OCI-LY3 (cell line): ENCODE measurements around the gene POU3F3.

Experiments
- H2AFZ ChIP-seq: fragments of 200-600, 300-600 bp; shearing (Covaris generic); 2 replicates; pipeline ENCODE4 v1.6.0; 2014; ENCODE audit warnings: antibody characterized with exemption, low read depth, low read length
- H3K27ac ChIP-seq: fragments of 200-600, 300-600 bp; sonication (generic); 2 replicates; pipeline ENCODE4 v1.5.1; 2014; ENCODE audit warnings: mild to moderate bottlenecking, low read length, moderate library complexity, mixed read lengths
- H3K27me3 ChIP-seq: fragments of 200-600, 300-600 bp; sonication (generic); 2 replicates; pipeline ENCODE4 v1.6.1; 2014; ENCODE audit warnings: low read depth, low read length, mixed read lengths
- H3K36me3 ChIP-seq: fragments of 200-600, 300-600 bp; sonication (generic); replicated peaks from 2 replicates; pipeline ENCODE3; 2014; ENCODE audit warnings: low read depth, low read length, mixed read lengths
- H3K4me1 ChIP-seq: fragments of 300-600, 200-600 bp; sonication (generic); 2 replicates; pipeline ENCODE4 v1.6.1; 2014; ENCODE audit warnings: low read length, mixed read lengths
- H3K4me2 ChIP-seq: fragments of 200-600, 300-600 bp; sonication (generic); 2 replicates; pipeline ENCODE4 v1.6.1; 2014; ENCODE audit warnings: low read length, mixed read lengths
- H3K4me3 ChIP-seq: fragments of 300-600, 200-600 bp; sonication (generic); 2 replicates; pipeline ENCODE4 v1.5.1; 2014; ENCODE audit warnings: antibody characterized with exemption, mild to moderate bottlenecking, low read length, moderate library complexity
- H3K79me2 ChIP-seq: fragments of 300-600, 200-600 bp; shearing (Covaris generic); 2 replicates; pipeline ENCODE4 v1.6.1; 2014; ENCODE audit warnings: mild to moderate bottlenecking, low read length, mixed read lengths
- H3K9ac ChIP-seq: fragments of 300-600, 200-600 bp; shearing (Covaris generic); 2 replicates; pipeline ENCODE4 v1.6.0; 2014; ENCODE audit warnings: mild to moderate bottlenecking, low read length, moderate library complexity
- H3K9me3 ChIP-seq: fragments of 200-600, 300-600 bp; shearing (Covaris generic); 2 replicates; pipeline ENCODE4 v1.6.1; 2014; ENCODE audit warnings: low read length, mixed read lengths; ENCODE audit not compliant: insufficient read depth
- H4K20me1 ChIP-seq: fragments of 200-600, 300-600 bp; sonication (generic); 2 replicates; pipeline ENCODE4 v1.6.1; 2016; ENCODE audit warnings: low read length, mixed read lengths; ENCODE audit not compliant: insufficient read depth
- EZH2phosphoT487 ChIP-seq: fragments of 200-600 bp; shearing (Covaris generic); IDR thresholded peaks from 2 replicates; pipeline ENCODE4 v1.6.1; 2018; ENCODE audit warnings: antibody characterized with exemption, mixed run types, low read depth
- TF ChIP-seq, protein P1 (sequence below): fragments of 200-600, 300-600 bp; sonication (generic); IDR thresholded peaks from 2 replicates; pipeline ENCODE4 v1.5.1; 2014; ENCODE audit warnings: antibody characterized with exemption, low read length, low read depth

Gene POU3F3

DNA sequence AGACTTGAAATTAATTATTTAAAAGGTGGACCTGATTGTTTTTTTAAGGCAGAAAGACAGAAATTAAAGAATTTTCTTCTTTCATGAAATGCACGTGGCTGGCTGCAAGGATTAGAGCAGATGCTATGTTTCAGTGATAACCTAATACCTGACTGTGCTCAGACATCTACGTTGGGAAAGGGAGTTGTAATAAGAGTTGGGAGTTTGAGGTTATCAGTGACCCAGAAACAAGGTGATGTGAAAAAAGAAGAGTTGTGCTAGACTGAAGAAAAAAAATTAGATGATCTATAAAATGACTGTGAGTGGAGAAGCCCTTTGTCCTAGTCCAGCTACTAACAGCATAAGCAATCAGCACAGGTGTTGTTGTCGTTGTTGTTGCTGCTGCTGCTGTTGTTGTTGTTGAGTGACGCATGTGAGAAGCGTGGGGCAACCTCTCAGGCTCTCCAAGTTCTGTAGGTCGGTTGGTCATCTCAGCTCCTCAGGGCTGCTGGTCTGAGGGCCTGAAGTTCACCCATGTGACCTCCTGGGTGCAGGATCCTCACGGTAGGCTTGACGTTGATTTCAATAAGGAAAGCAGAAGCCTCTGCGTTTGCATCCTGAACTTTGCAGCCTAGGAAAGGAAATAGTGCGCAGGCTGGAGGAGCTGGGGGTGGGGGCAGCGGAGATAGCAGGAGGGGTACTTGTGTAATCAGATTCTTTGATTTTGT is 7.6 kb downstream of the POU3F3 start:
- Histone ChIP-seq H3K79me2 (no peaks in the 10 kb centered on the region), H3K4me2 (no peak overlapping the region), H3K4me3 (no peak overlapping the region), H3K9ac (no peak overlapping the region), H3K27me3 (peaks cover 11% of the 10 kb centered on the region), H3K36me3 (no peaks in the 10 kb centered on the region), H2AFZ (no peak overlapping the region), H3K9me3 (no peaks in the 10 kb centered on the region), H3K27ac (no peak overlapping the region), H3K4me1 (no peaks in the 10 kb centered on the region), H4K20me1 (no peaks in the 10 kb centered on the region)
- no peak for TF ChIP-seq EZH2phosphoT487
- TF ChIP-seq, protein P1, sequence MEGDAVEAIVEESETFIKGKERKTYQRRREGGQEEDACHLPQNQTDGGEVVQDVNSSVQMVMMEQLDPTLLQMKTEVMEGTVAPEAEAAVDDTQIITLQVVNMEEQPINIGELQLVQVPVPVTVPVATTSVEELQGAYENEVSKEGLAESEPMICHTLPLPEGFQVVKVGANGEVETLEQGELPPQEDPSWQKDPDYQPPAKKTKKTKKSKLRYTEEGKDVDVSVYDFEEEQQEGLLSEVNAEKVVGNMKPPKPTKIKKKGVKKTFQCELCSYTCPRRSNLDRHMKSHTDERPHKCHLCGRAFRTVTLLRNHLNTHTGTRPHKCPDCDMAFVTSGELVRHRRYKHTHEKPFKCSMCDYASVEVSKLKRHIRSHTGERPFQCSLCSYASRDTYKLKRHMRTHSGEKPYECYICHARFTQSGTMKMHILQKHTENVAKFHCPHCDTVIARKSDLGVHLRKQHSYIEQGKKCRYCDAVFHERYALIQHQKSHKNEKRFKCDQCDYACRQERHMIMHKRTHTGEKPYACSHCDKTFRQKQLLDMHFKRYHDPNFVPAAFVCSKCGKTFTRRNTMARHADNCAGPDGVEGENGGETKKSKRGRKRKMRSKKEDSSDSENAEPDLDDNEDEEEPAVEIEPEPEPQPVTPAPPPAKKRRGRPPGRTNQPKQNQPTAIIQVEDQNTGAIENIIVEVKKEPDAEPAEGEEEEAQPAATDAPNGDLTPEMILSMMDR: no peak

DNA sequence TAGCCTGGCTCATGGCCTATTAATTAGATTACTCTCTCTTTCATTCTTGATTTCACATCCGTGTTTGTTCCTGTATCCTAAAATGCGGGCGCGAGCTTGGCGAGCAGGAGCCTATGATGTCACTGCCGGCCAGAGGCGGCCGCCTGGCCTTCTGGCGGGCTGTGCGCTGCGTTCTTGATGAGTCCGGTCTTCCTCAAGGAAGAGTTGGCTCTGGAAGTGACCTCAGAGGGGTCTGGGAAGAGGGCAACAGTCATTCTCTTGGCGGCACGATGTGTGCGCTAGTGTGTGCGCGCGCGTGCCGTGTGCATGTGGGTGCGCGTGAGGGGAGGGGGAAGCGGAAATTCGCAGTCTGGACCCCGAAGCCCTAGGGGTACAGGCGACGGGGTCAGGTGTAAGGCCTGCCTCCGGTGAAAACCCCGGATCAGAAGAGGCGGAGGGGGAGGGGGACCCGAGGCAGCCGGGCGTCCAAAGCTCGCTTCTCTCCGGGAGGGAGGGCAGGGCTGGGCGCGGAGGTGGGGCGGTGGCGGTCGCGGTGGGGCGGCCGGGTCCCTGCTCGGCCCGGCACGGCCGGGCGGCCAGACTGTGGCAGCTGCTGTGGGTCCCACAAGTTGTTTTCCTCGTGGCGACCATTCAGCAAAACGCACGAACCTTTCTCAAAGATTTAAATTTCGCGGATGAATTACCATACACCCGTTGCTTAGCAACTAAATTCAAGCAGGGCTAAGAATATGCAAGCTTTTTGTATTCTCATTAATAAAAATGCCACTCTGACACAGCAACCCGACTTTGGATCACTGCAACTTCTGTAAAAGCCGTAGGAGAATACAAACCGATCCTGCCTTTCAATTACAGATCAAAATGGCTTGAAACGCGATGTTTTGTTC is 8.4 kb downstream of the POU3F3 start:
- no peaks in the 10 kb centered on the region for H3K9me3 ChIP-seq
- H3K9ac ChIP-seq: no peak overlapping the region
- H4K20me1 ChIP-seq: no peaks in the 10 kb centered on the region
- TF ChIP-seq, protein P1: no peak
- no peak for TF ChIP-seq EZH2phosphoT487
- no peaks in the 10 kb centered on the region for H3K79me2 ChIP-seq
- no peak overlapping the region for H2AFZ ChIP-seq
- H3K36me3 ChIP-seq: no peaks in the 10 kb centered on the region
- peaks cover 11% of the 10 kb centered on the region for H3K27me3 ChIP-seq
- no peaks in the 10 kb centered on the region for H3K4me1 ChIP-seq
- no peak overlapping the region for H3K27ac ChIP-seq
- no peak overlapping the region for H3K4me3 ChIP-seq
- no peak overlapping the region for H3K4me2 ChIP-seq

DNA sequence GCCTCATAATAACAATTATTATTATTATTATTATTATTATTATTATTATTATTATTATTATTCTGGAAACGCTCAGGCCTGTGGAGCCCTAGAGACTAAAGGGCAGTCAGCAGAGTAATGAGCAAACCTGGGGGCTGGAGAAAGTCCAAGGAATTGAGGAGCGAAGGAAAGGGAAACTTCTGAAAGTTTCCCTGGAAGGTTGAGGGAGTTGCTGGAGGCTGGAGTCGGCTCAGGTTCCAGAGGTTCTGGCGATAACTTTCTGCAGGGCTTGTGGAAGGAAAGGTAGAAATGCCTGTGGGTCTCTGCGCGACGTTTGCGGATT is 9.2 kb downstream of the POU3F3 start:
- Histone ChIP-seq H3K4me2 (no peak overlapping the region), H3K79me2 (no peaks in the 10 kb centered on the region), H3K9me3 (no peaks in the 10 kb centered on the region), H3K4me1 (no peaks in the 10 kb centered on the region), H3K9ac (no peak overlapping the region), H4K20me1 (no peaks in the 10 kb centered on the region), H3K36me3 (no peaks in the 10 kb centered on the region), H3K27me3 (peaks cover 11% of the 10 kb centered on the region), H2AFZ (no peak overlapping the region), H3K4me3 (no peak overlapping the region), H3K27ac (no peak overlapping the region)
- no peak for TF ChIP-seq EZH2phosphoT487
- TF ChIP-seq, protein P1: no peak

DNA sequence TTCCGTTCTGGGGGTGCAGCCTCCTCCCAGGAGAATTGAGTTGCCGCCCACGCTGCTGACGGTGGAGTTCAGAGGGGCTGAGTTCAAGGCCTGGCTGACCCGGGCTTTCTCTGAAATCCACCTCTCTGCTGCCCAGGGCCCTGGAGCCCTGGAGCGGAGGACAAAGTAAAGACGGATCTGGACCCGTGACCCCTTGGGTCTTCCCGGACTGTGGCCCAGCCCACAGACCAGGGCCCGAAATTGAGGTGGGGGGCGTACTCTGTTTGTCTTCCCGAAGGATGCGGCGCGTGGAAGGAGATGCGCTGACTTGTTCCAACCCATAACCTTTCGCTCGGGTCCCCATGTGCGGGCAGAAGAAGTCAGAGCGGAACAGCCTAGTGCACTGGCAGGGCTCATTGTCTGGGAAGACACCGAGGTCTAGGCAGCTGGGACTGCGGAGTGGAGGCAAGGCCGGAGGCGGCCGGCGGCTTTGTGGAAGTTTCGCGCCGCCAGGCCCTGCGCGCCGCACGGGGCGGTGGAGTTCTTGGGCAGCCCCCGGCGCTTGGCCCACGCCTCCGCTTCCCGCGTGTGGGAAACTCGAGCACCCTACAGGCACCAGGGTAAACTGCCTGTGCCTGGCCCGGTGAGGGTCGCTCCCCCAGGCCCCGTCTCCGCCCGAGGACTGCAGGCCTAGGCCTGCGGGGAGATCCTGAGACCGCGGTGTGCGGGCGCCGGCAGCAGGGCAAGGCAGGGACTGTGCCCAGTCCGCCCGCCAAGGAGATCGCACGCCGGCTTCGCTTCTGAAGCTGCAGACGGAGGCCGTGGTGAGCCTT is 9.8 kb downstream of the POU3F3 start:
- H3K27ac ChIP-seq: no peak overlapping the region
- H3K9me3 ChIP-seq: no peaks in the 10 kb centered on the region
- TF ChIP-seq EZH2phosphoT487: no peak
- TF ChIP-seq, protein P1: no peak
- H3K4me2 ChIP-seq: no peak overlapping the region
- no peaks in the 10 kb centered on the region for H3K4me1 ChIP-seq
- no peak overlapping the region for H3K4me3 ChIP-seq
- H2AFZ ChIP-seq: no peak overlapping the region
- H4K20me1 ChIP-seq: no peaks in the 10 kb centered on the region
- H3K27me3 ChIP-seq: peaks cover 11% of the 10 kb centered on the region
- H3K9ac ChIP-seq: no peak overlapping the region
- no peaks in the 10 kb centered on the region for H3K79me2 ChIP-seq
- H3K36me3 ChIP-seq: no peaks in the 10 kb centered on the region
